ENCODE data around the gene DPY19L1.
"Not testable (repeated sequence)": the region's sequence is repeated elsewhere in the genome, so short reads cannot be mapped to it uniquely, and the experiment has no call there.

Gene DPY19L1

DNA sequence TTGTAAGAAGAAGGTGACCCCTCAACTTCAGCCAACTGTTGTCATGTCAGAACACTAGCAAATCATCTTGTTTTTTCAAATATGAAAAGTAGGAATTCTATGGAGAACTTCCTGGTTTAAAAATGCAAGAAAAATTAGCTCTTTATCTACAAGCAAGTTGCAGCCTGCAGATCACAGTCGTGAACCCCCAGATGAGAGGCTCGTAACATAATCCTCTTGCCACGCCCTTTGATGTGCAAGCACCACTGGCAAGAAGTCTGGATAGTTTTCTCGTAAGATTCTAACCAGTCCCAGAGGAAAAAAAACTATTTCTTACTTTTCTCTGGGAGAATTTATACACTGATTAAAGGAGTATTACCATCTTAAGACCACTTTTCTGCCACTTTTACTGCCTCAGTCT is 132.3 kb downstream of the DPY19L1 start:
- TF ChIP-seq SPI1 (IDR thresholded peaks at IDR 0.05; ENCODE audit: low read depth, low read length) = no peak
- TF ChIP-seq POLR2A (IDR thresholded peaks at IDR 0.05; ENCODE audit: low read depth, low read length) = no peak
- TF ChIP-seq POU2F2 (IDR thresholded peaks at IDR 0.05; ENCODE audit: low read depth, low read length) = no peak
- TF ChIP-seq TAF1 (IDR thresholded peaks at IDR 0.05; ENCODE audit: low read depth, low read length) = no peak
- no peak for TF ChIP-seq PAX5 (IDR thresholded peaks at IDR 0.05; ENCODE audit: insufficient read depth, low read length, severe bottlenecking)
- no peak for TF ChIP-seq POLR2AphosphoS5 (IDR thresholded peaks at IDR 0.05; ENCODE audit: low read depth, low read length)
- FAIRE-seq (no peak), DNase-seq (ENCODE audit: insufficient read length, low spot score) (no peak)

DNA sequence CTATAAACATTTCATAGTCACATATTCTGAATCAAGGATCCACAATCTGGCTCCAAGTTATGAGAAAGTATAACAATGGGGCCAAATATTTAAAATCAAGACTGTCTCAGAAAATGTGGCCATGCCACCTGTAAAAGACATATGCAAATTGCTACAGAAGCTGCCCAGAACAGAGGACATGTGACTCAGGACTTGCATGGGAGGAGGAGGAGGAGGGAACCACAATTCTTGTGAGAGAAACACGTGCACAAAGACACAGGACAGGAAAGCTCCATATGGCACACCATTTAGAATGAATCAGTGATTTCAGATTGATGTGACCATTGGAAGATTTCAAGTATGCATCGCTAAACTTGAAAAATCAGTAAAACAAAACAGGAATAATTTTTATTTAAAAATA is 133.4 kb downstream of the DPY19L1 start:
- FAIRE-seq; DNase-seq (ENCODE audit: insufficient read length, low spot score): not testable (repeated sequence)

DNA sequence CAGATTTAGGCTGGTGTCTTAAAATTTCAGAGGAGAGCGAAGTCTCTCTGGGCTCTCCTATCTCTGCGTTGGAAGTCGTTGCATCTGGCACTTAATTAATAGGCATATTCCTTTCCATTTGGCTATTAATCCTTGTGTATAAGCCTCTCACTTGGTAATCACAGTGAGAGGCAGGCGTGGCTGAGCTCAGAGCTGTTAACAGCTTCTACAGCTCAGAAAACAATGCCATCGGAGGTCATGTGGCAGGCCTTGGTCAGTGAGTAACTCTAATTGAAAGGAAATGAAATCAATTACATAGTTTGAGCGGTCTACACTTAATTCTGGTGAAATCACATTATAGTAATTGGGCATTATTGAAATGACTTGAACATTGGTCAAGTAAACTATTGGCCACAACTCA is 135.1 kb downstream of the DPY19L1 start:
- FAIRE-seq (no peak), DNase-seq (ENCODE audit: insufficient read length, low spot score) (no peak)

GRCh38 chr7:34900891-34901513 is 136.3 kb downstream of the DPY19L1 start:
- TF ChIP-seq POLR2AphosphoS5 (IDR thresholded peaks at IDR 0.05; ENCODE audit: low read depth, low read length) (no peak), POLR2A (IDR thresholded peaks at IDR 0.05; ENCODE audit: low read depth, low read length) (no peak), PAX5 (IDR thresholded peaks at IDR 0.05; ENCODE audit: insufficient read depth, low read length, severe bottlenecking) (no peak), POU2F2 (IDR thresholded peaks at IDR 0.05; ENCODE audit: low read depth, low read length) (no peak), TAF1 (IDR thresholded peaks at IDR 0.05; ENCODE audit: low read depth, low read length) (no peak), SPI1 (IDR thresholded peaks at IDR 0.05; ENCODE audit: low read depth, low read length) (no peak)
- FAIRE-seq = no peak
- DNase-seq (ENCODE audit: insufficient read length, low spot score) = peak; percentile 14

More for the DNA sequence above, 135.1 kb downstream of the DPY19L1 start:
- TF ChIP-seq POLR2AphosphoS5 (IDR thresholded peaks at IDR 0.05; ENCODE audit: low read depth, low read length) = no peak
- no peak for TF ChIP-seq PAX5 (IDR thresholded peaks at IDR 0.05; ENCODE audit: insufficient read depth, low read length, severe bottlenecking)
- no peak for TF ChIP-seq SPI1 (IDR thresholded peaks at IDR 0.05; ENCODE audit: low read depth, low read length)
- no peak for TF ChIP-seq POLR2A (IDR thresholded peaks at IDR 0.05; ENCODE audit: low read depth, low read length)
- no peak for TF ChIP-seq POU2F2 (IDR thresholded peaks at IDR 0.05; ENCODE audit: low read depth, low read length)
- TF ChIP-seq TAF1 (IDR thresholded peaks at IDR 0.05; ENCODE audit: low read depth, low read length) = no peak

DNA sequence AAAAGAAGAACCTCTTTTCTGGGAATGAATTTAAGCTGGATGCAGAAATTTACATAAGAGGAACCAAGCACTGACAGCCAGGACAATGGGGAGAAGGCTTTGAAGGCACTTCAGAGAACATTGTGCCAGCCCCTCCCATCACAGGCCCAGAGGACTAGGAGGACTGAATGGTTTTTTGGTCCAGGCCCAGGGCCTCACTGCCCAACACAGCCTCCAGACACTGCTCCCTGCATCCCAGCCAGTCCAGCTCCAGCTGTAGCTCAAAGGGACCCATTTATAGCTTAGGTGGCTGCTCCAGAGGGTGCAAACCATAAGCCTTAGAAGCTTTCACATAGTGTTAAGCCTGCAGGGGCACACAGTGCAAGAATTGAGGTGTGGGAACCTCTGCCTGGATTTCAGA is 142.1 kb downstream of the DPY19L1 start:
- no peak for FAIRE-seq
- DNase-seq (ENCODE audit: insufficient read length, low spot score) = no peak
- TF ChIP-seq POLR2A (IDR thresholded peaks at IDR 0.05; ENCODE audit: low read depth, low read length) (no peak), POU2F2 (IDR thresholded peaks at IDR 0.05; ENCODE audit: low read depth, low read length) (no peak), TAF1 (IDR thresholded peaks at IDR 0.05; ENCODE audit: low read depth, low read length) (no peak), SPI1 (IDR thresholded peaks at IDR 0.05; ENCODE audit: low read depth, low read length) (no peak), POLR2AphosphoS5 (IDR thresholded peaks at IDR 0.05; ENCODE audit: low read depth, low read length) (no peak), PAX5 (IDR thresholded peaks at IDR 0.05; ENCODE audit: insufficient read depth, low read length, severe bottlenecking) (no peak)

DNA sequence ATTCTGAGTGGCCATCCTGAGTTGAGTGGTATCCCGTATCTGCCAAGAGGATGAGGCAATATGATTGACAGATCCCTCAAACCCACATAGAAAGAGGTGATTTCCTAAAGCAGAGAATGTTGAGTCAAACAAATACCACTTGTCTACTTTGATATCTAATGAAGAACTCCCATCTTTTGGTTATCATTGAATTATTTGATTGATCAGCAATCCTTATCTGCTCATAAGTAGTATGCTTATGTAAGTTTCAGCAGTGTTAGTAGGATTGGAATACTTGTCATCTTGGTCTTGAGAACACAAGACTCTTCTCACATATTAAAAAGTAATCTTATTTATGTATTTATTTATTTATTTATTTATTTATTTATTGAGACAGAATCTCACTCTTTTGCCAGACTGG is 147.3 kb downstream of the DPY19L1 start:
- TF ChIP-seq PAX5 (IDR thresholded peaks at IDR 0.05; ENCODE audit: insufficient read depth, low read length, severe bottlenecking) (no peak), TAF1 (IDR thresholded peaks at IDR 0.05; ENCODE audit: low read depth, low read length) (no peak), SPI1 (IDR thresholded peaks at IDR 0.05; ENCODE audit: low read depth, low read length) (no peak), POLR2A (IDR thresholded peaks at IDR 0.05; ENCODE audit: low read depth, low read length) (no peak), POU2F2 (IDR thresholded peaks at IDR 0.05; ENCODE audit: low read depth, low read length) (no peak), POLR2AphosphoS5 (IDR thresholded peaks at IDR 0.05; ENCODE audit: low read depth, low read length) (no peak)
- DNase-seq (ENCODE audit: insufficient read length, low spot score) (no peak), FAIRE-seq (no peak)

DNA sequence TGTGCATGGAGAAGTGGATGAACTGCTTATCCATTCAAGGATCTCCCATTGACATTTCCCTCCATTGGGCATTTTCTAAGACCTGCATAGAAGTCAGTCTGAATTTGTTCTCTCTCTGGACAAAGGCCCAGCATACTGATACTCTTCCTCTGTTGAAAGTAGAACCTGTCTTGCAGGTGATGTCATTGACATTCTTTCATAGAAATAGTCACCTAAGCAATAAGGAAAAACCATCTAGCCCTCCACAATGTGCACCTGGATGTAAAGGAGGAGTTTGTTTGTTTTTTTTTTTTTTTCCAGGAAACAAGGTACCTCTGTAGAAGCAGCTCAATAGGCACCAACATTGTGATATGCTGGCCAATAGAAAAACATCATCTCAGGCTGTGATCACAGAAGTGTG is 150.4 kb downstream of the DPY19L1 start:
- DNase-seq (ENCODE audit: insufficient read length, low spot score) = no peak
- no peak for FAIRE-seq

DNA sequence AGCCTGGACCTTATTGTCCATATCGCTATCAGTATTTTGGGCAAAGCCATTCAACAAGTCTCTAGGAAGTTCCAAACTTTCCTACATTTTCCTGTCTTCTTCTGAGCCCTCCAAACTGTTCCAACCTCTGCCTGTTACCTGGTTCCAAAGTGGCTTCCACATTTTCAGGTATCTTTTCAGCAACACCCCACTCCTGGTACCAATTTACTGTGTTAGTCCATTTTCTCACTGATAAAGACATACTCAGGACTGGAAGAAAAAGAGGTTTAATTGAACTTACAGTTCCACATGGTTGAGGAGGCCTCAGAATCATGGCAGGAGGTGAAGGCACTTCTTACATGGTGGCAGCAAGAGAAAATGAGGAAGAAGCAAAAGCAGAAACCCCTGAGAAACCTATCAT is 153.4 kb downstream of the DPY19L1 start:
- FAIRE-seq; DNase-seq (ENCODE audit: insufficient read length, low spot score): not testable (repeated sequence)

More for the DNA sequence above, 150.4 kb downstream of the DPY19L1 start:
- no peak for TF ChIP-seq PAX5 (IDR thresholded peaks at IDR 0.05; ENCODE audit: insufficient read depth, low read length, severe bottlenecking)
- TF ChIP-seq POU2F2 (IDR thresholded peaks at IDR 0.05; ENCODE audit: low read depth, low read length) = no peak
- TF ChIP-seq TAF1 (IDR thresholded peaks at IDR 0.05; ENCODE audit: low read depth, low read length) = no peak
- no peak for TF ChIP-seq POLR2AphosphoS5 (IDR thresholded peaks at IDR 0.05; ENCODE audit: low read depth, low read length)
- no peak for TF ChIP-seq POLR2A (IDR thresholded peaks at IDR 0.05; ENCODE audit: low read depth, low read length)
- TF ChIP-seq SPI1 (IDR thresholded peaks at IDR 0.05; ENCODE audit: low read depth, low read length) = no peak

DNA sequence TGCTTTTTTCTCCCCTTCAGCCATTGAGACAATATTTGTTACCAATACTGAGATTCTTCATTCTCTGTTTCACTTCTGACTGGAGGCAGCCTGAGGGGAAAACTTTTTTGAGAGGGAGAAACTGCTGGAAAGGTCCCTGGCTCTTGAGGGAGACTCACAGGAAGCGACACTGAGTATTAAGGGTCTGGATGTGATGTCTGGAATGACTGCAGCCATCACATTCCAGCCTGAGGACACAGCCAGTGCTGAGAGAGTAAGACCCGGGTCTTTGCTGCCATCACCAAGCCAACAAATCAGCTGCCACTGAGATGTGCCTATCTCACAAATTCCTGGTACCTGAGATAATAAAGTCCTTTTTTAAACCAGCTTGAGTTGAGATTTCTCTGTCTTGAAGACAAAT is 157.4 kb downstream of the DPY19L1 start:
- TF ChIP-seq POLR2AphosphoS5 (IDR thresholded peaks at IDR 0.05; ENCODE audit: low read depth, low read length) = no peak
- FAIRE-seq = no peak
- DNase-seq (ENCODE audit: insufficient read length, low spot score) = no peak

DNA sequence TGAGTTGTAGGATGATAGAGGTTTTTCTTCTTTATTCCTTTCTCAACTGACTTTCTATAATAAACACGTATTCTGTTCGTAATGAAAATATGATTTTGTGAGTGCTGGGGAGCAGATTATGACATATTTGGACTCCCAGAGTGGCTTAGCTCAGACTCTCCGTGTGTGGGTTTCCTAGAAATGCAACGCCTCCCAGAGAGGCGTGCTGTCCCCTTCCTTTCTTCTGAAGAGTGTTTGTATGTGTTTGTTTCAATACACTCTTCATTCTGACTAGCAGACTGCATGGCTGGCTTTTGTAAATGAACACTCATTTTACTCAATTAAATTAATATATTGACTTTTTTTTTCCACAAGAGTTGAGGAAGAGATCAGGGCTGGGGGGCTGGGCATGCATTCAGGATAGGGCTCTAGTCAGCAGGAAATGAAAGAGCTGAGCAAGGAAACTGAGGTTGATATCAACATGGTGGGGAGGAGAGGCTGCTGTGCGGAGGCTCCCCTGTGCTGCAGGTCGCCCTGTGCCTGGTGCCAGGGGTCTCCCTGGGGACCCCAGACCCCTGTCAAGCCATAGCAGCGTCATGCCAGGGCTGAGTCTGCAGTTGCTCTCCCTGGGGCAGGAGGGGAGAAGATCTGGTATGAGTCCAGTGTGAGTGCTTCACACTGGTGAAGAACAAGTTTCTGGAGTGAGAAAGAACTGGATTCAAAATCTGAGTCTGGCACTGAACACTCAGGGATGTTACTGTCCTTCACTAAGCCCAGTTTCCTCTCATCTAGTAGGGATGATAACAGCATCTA is 158.1 kb downstream of the DPY19L1 start:
- FAIRE-seq; DNase-seq (ENCODE audit: insufficient read length, low spot score): not testable (repeated sequence)

All from GM12891 (cell line).